Stomach (tissue), 9 donors: ENCODE data around the gene WIPF1. TPM values are rescaled to one million over a fixed set of nuclear protein-coding genes. Genes with fewer than 3 reads are reported as not detected.

Source experiments
- DNase-seq, 2 donors: peaks; one replicate each; pipeline versions ENCODE4 v3.0.0 to v3.0.0-alpha.2; 2013 to 2019
- H3K27ac ChIP-seq, 5 donors: fragments of 200-600 bp in 4 of 5; sonication (generic) in 4 of 5; one replicate each; pipeline ENCODE4 v1.5.1; 2013 to 2019; ENCODE audit warnings: mild to moderate bottlenecking in 1 of 5, moderate library complexity in 1 of 5
- H3K27me3 ChIP-seq, 3 donors: fragments of 200-600 bp; sonication (generic); one replicate each; pipeline ENCODE4 v1.5.1; 2017 to 2019; ENCODE audit warnings: mixed run types in 1 of 3
- H3K36me3 ChIP-seq, 4 donors: fragments of 200-600 bp; sonication (generic); 1 replicate in 3 of 4; 2 replicates in 1 of 4; pipeline ENCODE4 v1.5.1; 2016 to 2019
- H3K4me1 ChIP-seq, 4 donors: fragments of 200-600 bp; sonication (generic); one replicate each; pipeline ENCODE4 v1.5.1; 2016 to 2019
- H3K4me3 ChIP-seq, 4 donors: fragments of 200-600 bp; sonication (generic) in 3 of 4; one replicate each; pipeline ENCODE4 v1.5.1; 2016 to 2019; ENCODE audit warnings: mild to moderate bottlenecking in 1 of 4
- H3K9me3 ChIP-seq, 4 donors: fragments of 200-600 bp; sonication (generic); one replicate each; pipeline ENCODE4 v1.5.1; 2016 to 2019
- CTCF ChIP-seq, 7 experiments: fragments of 450-650 bp in 4 of 7; fragments of 200-600 bp in 3 of 7; sonication (generic) in 3 of 7; IDR thresholded peaks; one replicate each; pipeline ENCODE4 v1.5.1; 2016 to 2019; ENCODE audit warnings: antibody characterized with exemption in 7 of 7, control low read depth in 2 of 7, mild to moderate bottlenecking in 1 of 7
- EP300 ChIP-seq: sonication (generic); formaldehyde crosslinking; IDR thresholded peaks from one replicate; pipeline ENCODE4 v1.6.1; 2017; ENCODE audit warnings: antibody characterized with exemption
- POLR2A ChIP-seq, 4 donors: fragments of 450-650 bp; IDR thresholded peaks; one replicate each; pipeline ENCODE4 v1.6.1; 2016; ENCODE audit warnings: antibody characterized with exemption in 4 of 4, control low read depth in 2 of 4, mild to moderate bottlenecking in 1 of 4, moderate library complexity in 1 of 4
- POLR2AphosphoS5 ChIP-seq, 3 donors: sonication (generic); formaldehyde crosslinking; IDR thresholded peaks; one replicate each; pipeline ENCODE4 v1.6.1; 2016; ENCODE audit warnings: antibody characterized with exemption in 3 of 3
- WGBS, 5 donors: extraction: QIAGEN DNeasy Blood & Tissue Kit in 3 of 5; methylation state at CpG; one replicate each; pipeline versions ENCODE4 v1.1.5 to v1.1.7; 2013 to 2018; 5-methylcytosine and 5-hydroxymethylcytosine counted together
- intact Hi-C: fragments of 100-400 bp; cut with DNase I; formaldehyde crosslinking; loops from one replicate; pipeline ENCODE4 v1.15.1; 2023; ENCODE audit warnings: low total_unique reads
- polyA plus RNA-seq, 3 donors: library from polyadenylated mRNA; stranded (reverse); fragments of 200-250 nt; gene quantifications; one replicate each; pipeline ENCODE4 v1.2.3, GENCODE V29; 2013
- total RNA-seq, 5 donors: library from RNA; depleted of rRNA; stranded (reverse); fragments of >200 nt; gene quantifications; one replicate each; pipeline versions ENCODE4 v1.1.0 to v1.2.3, GENCODE V29; 2014 to 2016
- donor health status: healthy with polysubstance abuse.
- donor health status: Bipolar disorder and iron deficiency.
- donor health status: healthy.

The WIPF1 gene
- total and polyA plus RNA-seq, 8 donors = 8.8 to 43.8 (median 22.0) TPM

DNA sequence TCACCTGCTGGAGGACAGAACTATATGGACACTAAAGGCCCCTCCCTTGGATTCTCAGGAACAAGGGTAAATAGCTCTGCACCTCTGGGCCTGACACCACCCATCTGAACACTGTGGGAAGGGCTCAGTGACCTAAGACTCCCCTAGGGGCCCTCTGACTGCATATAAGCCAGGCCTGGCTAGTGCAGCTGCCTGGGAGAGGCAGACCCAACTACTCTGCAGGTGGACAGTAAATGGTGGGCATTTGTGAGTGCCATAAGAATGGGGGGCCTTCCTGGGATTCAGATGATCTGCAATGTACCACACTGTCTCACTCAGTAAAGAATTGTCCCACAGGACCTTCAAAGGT is 11.2 kb upstream of the WIPF1 start:
- H3K4me3 ChIP-seq = no peak overlapping the region
- TF ChIP-seq CTCF (IDR thresholded peaks at IDR 0.05) (no peak), POLR2AphosphoS5 (IDR thresholded peaks at IDR 0.05) (no peak), EP300 (no peak), POLR2A (IDR thresholded peaks at IDR 0.05) (no peak)
- no peaks in the 10 kb centered on the region for H3K9me3 ChIP-seq
- no peak overlapping the region for H3K27ac ChIP-seq
- DNase-seq = no peak
- H3K36me3 ChIP-seq = no peaks in the 10 kb centered on the region
- intact Hi-C loops = no loop called here
- H3K27me3 ChIP-seq = no peaks in the 10 kb centered on the region
- H3K4me1 ChIP-seq = peaks cover 11 to 55% (median 25%) of the 10 kb centered on the region in 4 donors

DNA sequence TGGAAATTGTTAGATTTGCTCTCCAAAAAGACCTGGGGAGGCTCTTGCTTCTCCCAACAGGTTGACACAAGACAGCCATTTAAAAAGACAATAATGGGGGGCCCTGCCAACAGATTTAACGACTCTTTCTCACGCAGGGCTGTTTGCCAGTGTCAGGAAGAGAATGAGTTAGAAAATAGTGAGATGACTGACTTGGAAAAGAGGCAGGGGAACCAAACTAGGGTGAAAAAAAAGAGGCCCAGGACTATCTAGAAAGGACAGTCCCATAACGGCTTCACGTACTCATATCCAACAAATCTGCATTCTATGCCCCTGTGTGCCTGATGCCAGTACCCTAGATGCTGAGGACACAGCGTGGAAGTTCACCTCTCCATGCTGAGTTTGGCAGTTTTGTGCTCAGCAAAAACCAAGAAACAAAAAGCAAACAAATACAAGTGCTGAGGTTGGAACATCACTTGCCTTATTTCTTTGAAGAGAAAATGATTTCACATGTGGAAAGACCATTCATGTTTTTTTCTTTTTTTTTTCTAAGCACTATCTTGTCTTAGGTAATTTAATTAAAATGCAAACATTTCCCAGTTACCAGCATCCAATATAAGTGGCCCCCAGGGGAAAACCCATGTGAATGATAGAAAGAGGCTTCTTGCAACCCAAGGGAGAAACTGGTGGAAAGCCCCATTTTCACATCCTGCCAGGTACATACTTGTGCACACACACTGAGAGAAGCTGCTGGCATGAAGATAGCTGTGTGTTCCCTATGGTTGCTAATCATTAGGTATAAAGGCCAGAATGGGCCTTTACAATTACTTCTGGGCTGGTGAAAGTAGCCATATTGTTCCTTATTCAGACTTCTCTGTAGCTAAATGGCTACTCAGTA is 10.6 kb upstream of the WIPF1 start:
- TF ChIP-seq POLR2A (IDR thresholded peaks at IDR 0.05) = no peak
- no peak for DNase-seq
- no peaks in the 10 kb centered on the region for H3K9me3 ChIP-seq
- no peaks in the 10 kb centered on the region for H3K36me3 ChIP-seq
- H3K4me3 ChIP-seq = no peak overlapping the region
- peaks cover 10 to 53% (median 24%) of the 10 kb centered on the region in 4 donors for H3K4me1 ChIP-seq
- intact Hi-C loops = no loop called here
- WGBS, 5 donors = 66 to 83% (median 72%) methylated on average over 5 of the region's 5 CpGs
- H3K27me3 ChIP-seq = no peaks in the 10 kb centered on the region
- no peak overlapping the region for H3K27ac ChIP-seq

GRCh38 chr2:174607584-174607983 is 10.0 kb upstream of the WIPF1 start:
- Histone ChIP-seq H3K9me3 (no peaks in the 10 kb centered on the region), H3K27me3 (no peaks in the 10 kb centered on the region), H3K36me3 (no peaks in the 10 kb centered on the region), H3K4me1 (peaks cover 8 to 53% (median 23%) of the 10 kb centered on the region in 4 donors), H3K27ac (no peak overlapping the region), H3K4me3 (no peak overlapping the region)
- intact Hi-C loops = no loop called here
- TF ChIP-seq POLR2AphosphoS5 (IDR thresholded peaks at IDR 0.05) (no peak), POLR2A (IDR thresholded peaks at IDR 0.05) (no peak), EP300 (no peak), CTCF (IDR thresholded peaks at IDR 0.05) (no peak)
- WGBS, 5 donors = 55 to 74% (median 65%) methylated on average over 3 of the region's 3 CpGs
- no peak for DNase-seq

DNA sequence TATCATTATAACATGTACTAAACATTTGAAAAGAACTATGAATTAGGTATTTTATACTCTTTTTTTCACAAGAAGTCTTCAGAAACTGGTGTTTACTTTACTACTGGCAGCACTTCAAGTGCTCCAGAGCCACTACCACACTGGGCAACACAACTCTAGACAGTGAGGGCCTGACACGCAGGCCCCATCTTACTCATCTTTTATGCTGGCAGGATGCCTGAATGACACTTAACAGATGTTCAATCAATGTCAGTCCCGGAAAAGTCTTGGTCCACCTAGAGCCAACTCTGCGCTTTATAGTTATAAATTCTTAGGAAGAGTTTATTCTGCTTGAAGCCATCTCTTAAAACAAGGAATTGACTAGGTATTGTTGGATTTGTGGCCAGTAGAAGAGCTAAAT is 8.7 kb upstream of the WIPF1 start:
- 44 to 58% (median 54%) methylated on average over 3 of the region's 3 CpGs for WGBS, 5 donors
- H3K9me3 ChIP-seq = no peaks in the 10 kb centered on the region
- TF ChIP-seq CTCF (IDR thresholded peaks at IDR 0.05) (no peak), POLR2AphosphoS5 (IDR thresholded peaks at IDR 0.05) (peak in 1 of 3 donors; percentile 42)
- no peak for DNase-seq
- H3K36me3 ChIP-seq = no peaks in the 10 kb centered on the region
- H3K27ac ChIP-seq = peak overlapping the region in 4 of 5 donors; percentile 13 to 55 (median 40)
- intact Hi-C loops = no loop called here
- no peaks in the 10 kb centered on the region for H3K27me3 ChIP-seq
- H3K4me3 ChIP-seq = no peak overlapping the region
- peaks cover 8 to 61% (median 23%) of the 10 kb centered on the region in 4 donors for H3K4me1 ChIP-seq

DNA sequence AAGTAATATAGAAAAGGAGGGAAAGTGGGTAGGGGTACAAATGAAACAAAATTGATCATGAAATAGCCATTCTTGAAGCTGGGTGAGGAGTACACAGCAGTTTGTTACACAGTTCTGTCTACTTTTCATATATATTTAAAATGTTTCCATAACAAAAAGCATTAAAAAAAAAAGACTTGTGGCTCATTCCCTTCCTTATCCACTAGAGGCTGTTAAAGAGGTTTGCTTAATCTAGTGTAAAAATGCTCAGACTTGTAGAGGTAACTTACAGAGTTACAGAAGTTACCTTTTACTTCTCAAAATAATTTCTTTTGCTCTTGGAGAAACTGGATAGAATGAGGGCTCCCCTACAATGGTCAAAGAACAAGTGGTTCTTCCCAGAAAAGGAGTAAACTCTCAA is 8.1 kb upstream of the WIPF1 start:
- Histone ChIP-seq H3K9me3 (no peaks in the 10 kb centered on the region), H3K4me1 (peaks cover 8 to 60% (median 23%) of the 10 kb centered on the region in 4 donors), H3K4me3 (no peak overlapping the region), H3K36me3 (no peaks in the 10 kb centered on the region), H3K27me3 (no peaks in the 10 kb centered on the region), H3K27ac (peak overlapping the region in 2 of 5 donors; percentile 38 to 55)
- no peak for TF ChIP-seq POLR2A (IDR thresholded peaks at IDR 0.05)
- TF ChIP-seq CTCF (IDR thresholded peaks at IDR 0.05) = peak in 2 of 7 experiments; percentile 15 to 25
- no peak for TF ChIP-seq POLR2AphosphoS5 (IDR thresholded peaks at IDR 0.05)
- DNase-seq = no peak
- intact Hi-C loops = no loop called here
